CD4-positive, alpha-beta T cell treated with Interleukin-15 for 4 hours (primary cell): ENCODE measurements around the gene MTREX.

Experiments used
- DNase-seq: peaks from one replicate; pipeline ENCODE4 v3.0.0-alpha.2; 2020; ENCODE audit warnings: low spot score

The MTREX gene

GRCh38 chr5:55472642-55473041 is 164.9 kb downstream of the MTREX start:
- DNase-seq, result no peak
